NCI-H1694 treated with DMSO at 0.1 percent for 48 hours (cell line): ENCODE results near the gene PCNX1.
A peak's percentile ranks its signal among the peaks of the same experiment; 100 is the strongest.
"Not testable (repeated sequence)": the region's sequence is repeated elsewhere in the genome, so short reads cannot be mapped to it uniquely, and the experiment has no call there.

Experiments
- DNase-seq: peaks from one replicate; lab custom pipeline; 2025; lab: John Stamatoyannopoulos, UW

Gene PCNX1

GRCh38 chr14:71019917-71020316 is 112.7 kb downstream of the PCNX1 start:
- not testable (repeated sequence) for DNase-seq

GRCh38 chr14:71021347-71022011 is 114.2 kb downstream of the PCNX1 start:
- DNase-seq = no peak

- DNase-seq = no peak
These were observed 115.0 kb downstream of the PCNX1 start for GRCh38 chr14:71022012-71022869.

- DNase-seq = no peak
These were observed 115.7 kb downstream of the PCNX1 start for GRCh38 chr14:71022939-71023338.

GRCh38 chr14:71029236-71029781 is 122.0 kb downstream of the PCNX1 start:
- no peak for DNase-seq

- no peak for DNase-seq
These were observed 123.7 kb downstream of the PCNX1 start for GRCh38 chr14:71031000-71031399.

GRCh38 chr14:71036433-71036832 is 129.2 kb downstream of the PCNX1 start:
- DNase-seq = no peak

GRCh38 chr14:71048393-71048792 is 141.1 kb downstream of the PCNX1 start:
- DNase-seq = no peak

- no peak for DNase-seq
These were observed 142.3 kb downstream of the PCNX1 start for GRCh38 chr14:71049435-71050133.

- DNase-seq = peak; percentile 62
These were observed 143.1 kb downstream of the PCNX1 start for GRCh38 chr14:71050227-71050823.

- no peak for DNase-seq
These were observed 147.4 kb downstream of the PCNX1 start for GRCh38 chr14:71054706-71055105.

GRCh38 chr14:71056168-71056567 is 148.9 kb downstream of the PCNX1 start:
- DNase-seq = no peak

GRCh38 chr14:71060274-71060673 is 153.0 kb downstream of the PCNX1 start:
- DNase-seq = no peak

- DNase-seq = no peak
These were observed 153.7 kb downstream of the PCNX1 start for GRCh38 chr14:71060825-71061455.

GRCh38 chr14:71061458-71061857 is 154.2 kb downstream of the PCNX1 start:
- DNase-seq = no peak

GRCh38 chr14:71062581-71063303 is 155.5 kb downstream of the PCNX1 start:
- no peak for DNase-seq

- no peak for DNase-seq
These were observed 156.1 kb downstream of the PCNX1 start for GRCh38 chr14:71063351-71063750.

GRCh38 chr14:71064747-71065146 is 157.5 kb downstream of the PCNX1 start:
- not testable (repeated sequence) for DNase-seq

- no peak for DNase-seq
These were observed 162.9 kb downstream of the PCNX1 start for GRCh38 chr14:71070169-71070568.

- no peak for DNase-seq
These were observed 163.8 kb downstream of the PCNX1 start for GRCh38 chr14:71071042-71071441.
